B cell (primary cell): ENCODE results near the gene POLN. TPM values are rescaled to one million over a fixed set of nuclear protein-coding genes. Genes with fewer than 3 reads are reported as not detected.
A peak's percentile ranks its signal among the peaks of the same experiment; 100 is the strongest.

Experiments used
- ATAC-seq: fragments of 200-7000 bp; cut with Tn5 transposase; one replicate; pipeline ENCODE4 v1.10.0; 2021; ENCODE audit warnings: low read depth, mild to moderate bottlenecking, moderate number of reproducible peaks, moderate library complexity
- CTCF ChIA-PET: fragments of 350-600 bp; sonication (Branson Sonifier 250); formaldehyde crosslinking; loops from one replicate; lab custom pipeline; 2021; ENCODE audit warnings: antibody characterized with exemption, inconsistent platforms; lab: Charles Lee
- POLR2A ChIA-PET: fragments of 350-600 bp; sonication (Branson Sonifier 250); formaldehyde crosslinking; loops from one replicate; lab custom pipeline; 2021; ENCODE audit warnings: antibody characterized with exemption; lab: Charles Lee
- DNase-seq: peaks from one replicate; pipeline ENCODE4 v3.0.0; 2013
- H2AFZ ChIP-seq: 2 replicates; pipeline ENCODE4 v1.6.1; 2012; ENCODE audit warnings: mild to moderate bottlenecking, low read depth, low read length; ENCODE audit not compliant: insufficient read depth, poor library complexity, severe bottlenecking
- H3K27ac ChIP-seq, 2 donors: 1 replicate in 1 of 2; 2 replicates in 1 of 2; pipeline ENCODE4 v1.5.1; 2012 to 2013; ENCODE audit warnings: low read length in 2 of 2, mild to moderate bottlenecking in 2 of 2, moderate library complexity in 1 of 2
- H3K27me3 ChIP-seq, 4 experiments: fragments of 200-600 bp in 1 of 4; sonication (generic) in 1 of 4; replicated peaks in 1 of 4; 1 replicate in 2 of 4; 2 replicates in 2 of 4; pipeline versions ENCODE4 v1.6.1 to v1.7.0; 2013 to 2016; ENCODE audit warnings: low read length in 3 of 4, mild to moderate bottlenecking in 2 of 4, mixed read lengths in 1 of 4, moderate library complexity in 1 of 4; ENCODE audit not compliant: insufficient read depth in 4 of 4, control insufficient read depth in 3 of 4; ENCODE audit errors: control extremely low read depth in 1 of 4
- H3K36me3 ChIP-seq, 2 experiments: replicated peaks in 1 of 2; 1 replicate in 1 of 2; 2 replicates in 1 of 2; pipeline versions ENCODE4 v1.6.1 to v1.7.1; 2013; ENCODE audit warnings: low read length in 1 of 2; ENCODE audit not compliant: insufficient read depth in 2 of 2, control insufficient read depth in 1 of 2; ENCODE audit errors: control extremely low read depth in 1 of 2, extremely low read depth in 1 of 2
- H3K4me1 ChIP-seq, 2 donors: fragments of 200-600 bp in 1 of 2; sonication (generic) in 1 of 2; 1 replicate in 1 of 2; 2 replicates in 1 of 2; pipeline versions ENCODE4 v1.5.1 to v1.6.1; 2013 to 2017; ENCODE audit warnings: low read length in 2 of 2; ENCODE audit not compliant: control insufficient read depth in 2 of 2, insufficient read depth in 2 of 2
- H3K4me2 ChIP-seq: replicated peaks from 2 replicates; pipeline ENCODE3; 2012; ENCODE audit warnings: mild to moderate bottlenecking, low read depth, low read length; ENCODE audit not compliant: poor library complexity, severe bottlenecking
- H3K4me3 ChIP-seq, 5 experiments: fragments of 200-600 bp in 1 of 5; sonication (generic) in 1 of 5; 1 replicate in 3 of 5; 2 replicates in 2 of 5; pipeline versions ENCODE4 v1.5.1 to v1.7.0; 2011 to 2016; ENCODE audit warnings: low read length in 4 of 5, mild to moderate bottlenecking in 4 of 5, low read depth in 2 of 5, control low read depth in 1 of 5, moderate library complexity in 1 of 5; ENCODE audit not compliant: insufficient read depth in 1 of 5; ENCODE audit errors: control extremely low read depth in 1 of 5, extremely low read depth in 1 of 5
- H3K79me2 ChIP-seq: fragments of 200-600 bp; sonication (generic); one replicate; pipeline ENCODE4 v1.6.0; 2016; ENCODE audit warnings: low read length; ENCODE audit not compliant: control insufficient read depth, insufficient read depth
- H3K9ac ChIP-seq: fragments of 200-600 bp; sonication (generic); 2 replicates; pipeline ENCODE4 v1.6.1; 2017; ENCODE audit warnings: mild to moderate bottlenecking, low read length, moderate library complexity
- H3K9me3 ChIP-seq, 3 donors: one replicate each; pipeline versions ENCODE4 v1.6.1 to v1.7.1; 2013; ENCODE audit warnings: low read length in 2 of 3; ENCODE audit not compliant: control insufficient read depth in 2 of 3, insufficient read depth in 1 of 3; ENCODE audit errors: control extremely low read depth in 1 of 3
- H4K20me1 ChIP-seq: 2 replicates; pipeline ENCODE4 v1.6.0; 2012; ENCODE audit warnings: mild to moderate bottlenecking, low read length; ENCODE audit not compliant: insufficient read depth, control insufficient read depth, poor library complexity, severe bottlenecking
- H3K27ac Mint-ChIP-seq: one replicate; pipeline ENCODE4 v1.8.0; 2021; ENCODE audit warnings: mixed read lengths
- H3K27me3 Mint-ChIP-seq: one replicate; pipeline ENCODE4 v1.8.0; 2021; ENCODE audit warnings: mixed read lengths
- H3K4me1 Mint-ChIP-seq: one replicate; pipeline ENCODE4 v1.8.0; 2021; ENCODE audit warnings: mixed read lengths
- H3K4me3 Mint-ChIP-seq: one replicate; pipeline ENCODE4 v1.8.0; 2021; ENCODE audit warnings: mixed read lengths
- H3K9me3 Mint-ChIP-seq: one replicate; pipeline ENCODE4 v1.8.0; 2022; ENCODE audit warnings: mixed read lengths; ENCODE audit not compliant: insufficient read depth
- CTCF ChIP-seq: fragments of 200-600 bp; IDR thresholded peaks from one replicate; pipeline ENCODE4 v1.8.0; 2022; ENCODE audit warnings: antibody characterized with exemption, mild to moderate bottlenecking
- EZH2 ChIP-seq: IDR thresholded peaks from 2 replicates; pipeline ENCODE4 v1.6.1; 2012; ENCODE audit warnings: borderline replicate concordance, low read depth, mild to moderate bottlenecking, moderate library complexity, low read length; ENCODE audit not compliant: insufficient read depth, poor library complexity, severe bottlenecking
- WGBS: methylation state at CpG from one replicate; pipeline ENCODE4 v1.1.5; 2013; ENCODE audit warnings: missing lambda C conversion rate; ENCODE audit not compliant: insufficient coverage; 5-methylcytosine and 5-hydroxymethylcytosine counted together
- intact Hi-C: fragments of 100-400 bp; cut with micrococcal nuclease; formaldehyde crosslinking; loops from one replicate; pipeline ENCODE4 v1.10.0; 2022
- polyA plus RNA-seq: library from polyadenylated mRNA; depleted of rRNA; stranded (reverse); fragments of >200 nt; gene quantifications from 2 replicates; pipeline ENCODE4 v1.2.3, GENCODE V29; 2012
- total RNA-seq, 2 donors: library from RNA; stranded (reverse); fragments of 120-200 nt in 1 of 2; gene quantifications; 1 replicate in 1 of 2; 2 replicates in 1 of 2; pipeline versions ENCODE4 v1.2.3 to v1.2.4, GENCODE V29; 2013 to 2022

The POLN gene
- total and polyA plus RNA-seq, 2 donors (not counting 1 experiment from before 2014, with no cell fraction given), result 0.73 to 1.5 TPM

DNA sequence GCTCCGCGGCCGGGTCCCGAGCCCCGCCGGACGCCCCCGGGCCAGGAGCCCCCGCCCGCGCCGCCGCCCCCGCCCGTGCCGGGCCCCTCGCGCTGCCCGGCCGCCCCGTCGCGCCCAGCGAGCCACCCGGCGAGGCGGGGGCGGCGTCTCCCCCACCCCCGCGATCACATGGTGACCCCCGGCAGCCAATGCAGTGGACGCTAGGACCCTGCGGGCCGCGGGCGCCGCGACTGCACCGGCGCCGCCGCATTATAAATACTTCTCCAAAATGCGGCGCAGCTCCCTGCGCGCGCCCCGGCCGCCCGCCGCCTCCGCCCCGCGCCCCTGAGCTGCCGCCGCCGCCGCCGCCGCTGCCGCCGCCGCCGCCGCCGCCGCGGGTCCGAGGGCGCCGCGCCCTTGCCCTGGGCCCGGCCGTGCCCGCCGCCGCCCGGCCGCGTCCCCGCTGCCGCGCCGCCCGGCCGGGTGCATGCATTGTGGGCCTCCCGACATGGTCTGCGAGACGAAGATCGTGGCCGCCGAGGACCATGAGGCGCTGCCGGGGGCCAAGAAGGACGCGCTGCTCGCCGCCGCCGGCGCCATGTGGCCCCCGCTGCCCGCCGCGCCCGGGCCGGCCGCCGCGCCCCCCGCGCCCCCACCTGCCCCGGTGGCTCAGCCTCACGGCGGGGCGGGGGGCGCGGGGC lies 182.7 kb downstream of the POLN start, which contains the start of gene NAT8L:
NAT8L (plus strand) TSS at position 282 of the 680 bp plus-strand sequence; CDS start at position 467, 185 bp downstream.
- H3K27me3 ChIP-seq, result peaks cover 0 to 24% (median 7%) of the 10 kb centered on the region in 4 experiments
- H3K27ac Mint-ChIP-seq, result no peak within 1 kb of the TSS
- peak; percentile 60 for DNase-seq
- H3K36me3 ChIP-seq, result no peaks in the 10 kb centered on the region
- peaks cover 3% of the 10 kb centered on the region for H3K4me1 Mint-ChIP-seq
- peak within 1 kb of the TSS; percentile 64 for H3K4me3 Mint-ChIP-seq
- CTCF ChIA-PET, result no interaction called here
- H3K27me3 Mint-ChIP-seq, result peaks cover 19% of the 10 kb centered on the region
- TF ChIP-seq EZH2 (no peak), CTCF (no peak)
- H3K4me2 ChIP-seq, result peak within 1 kb of the TSS; percentile 77
- ATAC-seq, result peak; percentile 48
- intact Hi-C loops, result no loop called here
- WGBS, result under 1% methylated on average over 115 of the region's 119 CpGs
- H3K79me2 ChIP-seq, result no peaks in the 10 kb centered on the region
- POLR2A ChIA-PET, result no interaction called here
- no peak within 1 kb of the TSS for H2AFZ ChIP-seq
- no peaks in the 10 kb centered on the region for H4K20me1 ChIP-seq
- H3K4me1 ChIP-seq, result peaks cover 3 to 4% of the 10 kb centered on the region in 2 donors
- H3K9ac ChIP-seq, result no peak within 1 kb of the TSS
- no peaks in the 10 kb centered on the region for H3K9me3 Mint-ChIP-seq
- no peaks in the 10 kb centered on the region for H3K9me3 ChIP-seq
- H3K4me3 ChIP-seq, result peak within 1 kb of the TSS in 3 of 5 experiments; percentile 29 to 49 (median 44)
- H3K27ac ChIP-seq, result no peak within 1 kb of the TSS
